ENCODE data around the gene ASIC2.

Gene ASIC2

DNA sequence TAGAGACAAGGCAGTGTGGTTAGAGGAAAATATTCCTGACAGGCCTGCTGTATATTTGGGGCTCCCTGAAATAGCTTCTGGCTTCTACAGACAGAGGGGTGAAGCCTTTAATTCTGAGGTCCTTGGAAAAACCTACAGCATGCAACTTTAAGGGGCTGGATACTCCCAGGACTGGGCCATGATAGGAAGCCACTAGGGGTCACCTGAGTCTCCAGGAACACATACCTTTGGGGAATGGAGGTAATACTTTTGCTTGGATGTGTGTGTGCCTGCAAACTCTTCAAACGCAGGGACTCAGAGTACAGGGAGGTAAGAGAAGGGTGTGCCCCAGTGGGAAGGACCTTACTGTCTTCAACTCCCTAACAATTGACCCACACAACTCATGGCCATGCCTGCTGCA is 4.1 kb downstream of the ASIC2 start:
- no peak for DNase-seq (ENCODE audit: low read depth in 2 of 3, low spot score in 2 of 3)

DNA sequence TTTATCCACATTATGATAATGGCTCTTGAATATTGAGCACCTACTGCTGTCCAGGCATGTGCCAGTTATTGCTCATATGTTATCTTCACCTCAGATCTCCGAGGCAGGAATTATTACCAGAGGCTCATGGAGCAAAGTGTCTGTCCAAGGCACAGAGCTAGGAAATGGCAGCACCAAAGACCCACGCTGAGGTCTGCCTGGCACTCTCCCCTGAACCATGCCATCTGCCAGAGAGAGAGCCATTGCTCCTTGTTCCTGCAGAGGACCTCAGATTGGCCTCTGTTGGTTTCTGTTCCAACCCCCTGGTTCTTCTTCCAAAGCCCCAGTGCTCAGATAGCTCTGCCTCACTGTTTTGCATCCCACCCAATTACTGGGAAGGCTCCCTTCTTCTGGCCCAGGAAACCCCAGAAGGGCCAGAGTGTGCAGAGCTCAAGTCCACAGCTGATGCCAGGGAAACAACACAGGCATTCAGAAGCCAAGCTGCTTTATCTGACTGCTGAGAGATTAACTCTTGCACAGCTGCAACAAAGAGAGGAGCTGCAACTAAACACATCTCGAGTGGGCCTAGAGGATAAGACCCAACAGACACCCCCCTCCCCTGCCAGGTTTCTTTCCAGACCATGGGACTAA is 5.9 kb downstream of the ASIC2 start:
- no peak for DNase-seq (ENCODE audit: low read depth in 2 of 3, low spot score in 2 of 3)

DNA sequence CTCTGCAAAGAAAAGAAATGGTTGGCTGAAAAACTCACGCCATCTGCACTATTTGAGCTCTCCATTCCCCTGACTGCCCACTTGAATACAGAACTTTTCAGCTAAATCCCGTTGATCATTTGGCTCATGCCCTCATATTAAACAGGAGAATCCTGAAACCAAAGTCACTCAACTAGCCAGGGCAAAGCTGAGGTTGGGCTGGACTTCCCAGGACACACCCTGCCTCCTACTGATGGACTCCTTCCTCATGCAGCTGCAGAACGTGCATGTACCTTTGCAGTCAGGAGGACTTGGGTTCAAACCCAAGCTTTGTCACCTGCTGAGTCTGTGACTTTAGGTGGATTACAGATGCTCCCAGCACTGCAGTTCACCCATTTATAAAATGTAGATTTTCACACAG is 7.7 kb downstream of the ASIC2 start:
- no peak for DNase-seq (ENCODE audit: low read depth in 2 of 3, low spot score in 2 of 3)

DNA sequence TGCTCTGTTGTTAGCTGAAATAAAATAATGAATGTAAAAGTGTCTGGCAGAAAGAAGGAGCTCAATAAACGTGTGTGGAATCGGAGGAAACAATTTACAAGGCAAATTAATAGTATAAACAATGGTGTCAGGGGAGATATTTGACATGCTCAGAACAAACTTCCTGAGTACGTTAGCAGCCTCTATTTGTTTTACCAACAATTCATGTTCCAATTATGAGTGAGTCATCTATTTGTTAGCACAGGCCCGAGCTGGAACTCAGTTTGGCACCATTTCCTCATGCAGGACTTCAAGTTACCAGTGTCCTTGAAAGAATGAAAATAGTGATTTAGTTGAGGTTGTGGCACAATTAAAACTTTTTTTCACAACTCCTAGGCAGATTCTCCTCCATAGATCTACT is 9.1 kb downstream of the ASIC2 start:
- DNase-seq (ENCODE audit: low read depth in 2 of 3, low spot score in 2 of 3), result no peak

DNA sequence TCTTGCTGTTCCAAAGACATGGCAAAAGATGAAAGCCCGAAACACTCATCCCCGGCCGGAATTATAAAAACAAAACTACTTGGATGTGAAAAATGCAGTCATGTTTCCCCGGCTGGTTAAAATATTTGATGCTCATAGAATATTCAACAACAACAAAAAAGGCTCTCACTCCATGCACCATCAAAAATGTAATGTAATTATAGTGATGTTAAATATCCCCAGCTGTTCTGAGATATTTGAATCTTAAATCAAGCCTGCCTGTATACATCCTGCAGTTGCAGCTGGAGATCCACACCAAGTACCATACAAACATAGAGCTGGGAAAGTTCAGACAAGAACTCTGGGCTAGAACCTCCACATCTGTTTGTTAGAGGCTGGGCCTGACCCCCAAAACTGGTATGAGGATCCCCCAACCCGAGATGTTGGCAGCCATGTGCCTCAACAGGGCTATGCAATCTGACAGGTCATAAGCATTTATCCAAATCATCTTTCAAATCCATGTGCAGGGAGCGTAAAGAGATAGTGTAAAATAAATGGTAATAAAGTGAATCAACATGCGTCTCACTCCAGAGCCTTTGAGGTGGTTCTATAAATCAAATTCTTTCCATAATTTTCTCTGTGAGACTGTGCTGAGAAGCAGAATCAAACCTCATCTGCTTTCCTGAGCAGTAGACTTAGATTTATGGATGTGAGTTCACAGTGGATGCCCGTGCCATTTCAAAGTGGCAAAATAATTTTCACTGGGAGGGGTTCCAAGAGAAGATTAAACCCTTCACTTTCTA is 12.7 kb downstream of the ASIC2 start:
- no peak for DNase-seq (ENCODE audit: low read depth in 2 of 3, low spot score in 2 of 3)

DNA sequence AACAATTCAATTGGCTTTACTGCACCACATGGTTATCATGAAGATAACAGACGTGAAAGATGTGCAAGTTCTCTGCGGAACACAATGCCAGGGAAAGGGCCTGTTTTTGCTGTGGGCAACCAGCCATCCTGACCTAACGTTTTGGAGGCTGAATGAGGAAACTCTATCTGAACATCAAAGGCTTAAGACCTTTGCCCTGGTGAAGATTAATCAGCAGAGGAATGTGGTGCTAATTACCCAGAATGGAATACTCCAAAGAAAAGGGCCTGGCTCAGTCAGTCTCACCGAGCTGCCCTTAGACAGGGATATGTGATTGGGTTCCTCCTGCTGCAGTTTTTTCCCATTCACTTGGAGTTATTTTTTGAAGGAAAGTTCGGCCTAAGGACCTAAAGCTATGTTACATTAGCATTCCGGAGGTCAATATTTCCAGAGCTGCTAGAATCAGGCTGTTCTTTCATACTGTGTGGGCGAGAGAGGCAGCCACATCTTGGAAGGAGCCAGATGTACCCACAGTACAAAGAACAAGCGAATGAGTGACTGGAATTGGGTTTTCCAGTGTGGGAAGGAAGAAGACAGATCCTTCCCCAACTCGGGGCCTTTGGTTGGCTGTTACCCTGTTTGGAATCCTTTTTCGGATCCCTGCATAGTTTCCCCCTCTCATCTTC is 15.5 kb downstream of the ASIC2 start:
- no peak for DNase-seq (ENCODE audit: low read depth in 2 of 3, low spot score in 2 of 3)

DNA sequence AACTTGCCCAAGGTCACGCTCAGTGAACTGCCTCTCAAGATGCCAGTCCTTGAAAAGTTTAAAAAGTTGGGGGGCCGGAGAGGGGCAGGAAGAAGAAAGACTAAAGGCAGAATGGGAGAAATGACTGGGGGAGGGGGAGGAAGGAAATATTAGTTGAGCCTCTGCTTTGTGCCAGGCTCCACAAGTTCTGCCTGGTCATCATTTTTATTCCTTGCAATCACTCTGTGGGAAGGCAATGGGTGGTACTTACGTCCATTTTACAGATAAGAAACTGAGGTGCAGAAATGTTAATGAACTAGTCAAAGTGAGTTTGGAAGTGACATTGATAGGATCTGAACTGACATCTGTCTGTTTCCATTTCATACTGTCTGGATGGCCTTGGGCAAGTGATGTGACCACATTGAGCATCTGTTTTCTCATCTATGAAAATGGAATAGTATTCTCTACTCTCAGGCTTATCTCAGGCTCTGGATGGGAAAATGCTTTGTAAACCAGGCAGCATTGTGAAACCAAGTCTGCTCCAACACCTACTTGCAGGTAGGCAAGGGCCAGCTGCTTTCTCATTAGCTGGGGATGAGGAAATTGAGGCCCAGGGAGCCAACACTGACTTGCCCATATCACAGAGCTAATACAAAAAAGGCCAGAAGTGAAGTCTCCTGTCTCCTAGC is 19.2 kb downstream of the ASIC2 start:
- no peak for DNase-seq (ENCODE audit: low read depth in 2 of 3, low spot score in 2 of 3)

DNA sequence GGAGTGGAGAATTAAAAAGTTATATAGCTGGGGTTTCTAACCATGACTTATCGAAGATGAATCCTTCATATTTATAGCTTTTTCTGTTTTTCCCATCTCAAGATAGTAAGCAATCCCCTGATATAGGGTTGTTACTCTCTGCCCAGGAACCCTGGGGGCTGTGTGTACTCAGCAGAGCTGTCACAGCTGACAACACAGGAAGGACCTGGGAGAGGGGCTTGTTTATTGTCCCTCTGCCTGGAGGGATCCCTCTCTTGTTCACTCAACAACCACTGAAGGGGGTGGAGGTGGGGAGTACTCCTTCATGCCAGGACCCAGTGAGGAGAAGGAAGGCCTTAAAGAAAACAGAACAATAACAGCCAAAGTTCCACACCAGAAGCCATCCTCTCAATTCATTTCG is 19.8 kb downstream of the ASIC2 start:
- no peak for DNase-seq (ENCODE audit: low read depth in 2 of 3, low spot score in 2 of 3)

DNA sequence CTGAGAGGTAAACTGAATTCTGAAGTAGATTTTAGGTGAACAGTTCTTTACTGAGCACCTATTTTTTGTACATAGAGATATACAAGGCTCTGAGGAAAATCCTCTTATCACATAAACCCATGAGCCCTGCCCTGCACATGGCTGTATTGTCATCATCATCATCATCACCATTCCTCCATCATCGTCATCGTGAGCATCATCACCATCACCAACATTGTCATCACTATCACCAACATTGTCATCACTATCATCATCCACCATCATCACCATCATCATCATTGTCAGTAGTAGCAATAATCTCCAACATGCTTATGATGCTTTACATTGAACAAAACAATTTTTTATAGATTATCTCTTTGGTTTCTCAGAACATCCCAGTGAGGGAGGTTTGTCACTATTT is 20.7 kb downstream of the ASIC2 start:
- DNase-seq (ENCODE audit: low read depth in 2 of 3, low spot score in 2 of 3), result no peak

DNA sequence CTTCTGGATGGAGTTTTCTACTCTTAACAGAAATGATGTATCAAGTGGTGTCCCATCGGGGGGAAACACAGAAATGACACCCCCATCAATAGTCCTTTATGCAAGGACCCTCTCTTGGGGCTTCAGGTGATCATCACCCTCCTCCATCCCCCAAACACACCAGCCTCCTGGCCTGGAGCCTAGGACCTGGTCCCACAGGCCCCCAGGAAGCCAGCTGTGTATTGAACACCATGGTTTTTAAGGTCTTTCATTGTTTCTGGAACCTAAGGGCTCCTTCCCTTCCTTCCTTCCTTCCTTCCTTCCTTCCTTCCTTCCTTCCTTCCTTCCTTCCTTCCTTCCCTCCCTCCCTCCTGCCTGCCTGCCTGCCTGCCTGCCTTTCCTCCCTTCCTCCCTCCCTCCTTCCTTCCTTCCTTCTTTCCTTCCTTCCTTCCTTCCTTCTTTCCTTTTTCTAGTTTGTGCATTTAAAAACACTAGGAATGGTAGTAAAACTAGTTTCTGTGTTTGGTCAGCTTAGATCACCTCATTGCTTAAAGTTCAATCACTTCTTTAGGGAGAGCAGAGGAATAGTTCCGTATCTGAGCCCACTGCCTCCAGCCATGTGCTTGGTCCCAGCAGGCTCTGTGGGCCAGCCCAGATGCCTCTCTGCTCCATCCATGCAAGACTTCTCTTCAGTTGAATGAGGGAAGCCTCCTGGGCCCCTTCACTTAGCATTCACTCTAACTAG is 23.6 kb downstream of the ASIC2 start:
- no peak for DNase-seq (ENCODE audit: low read depth in 2 of 3, low spot score in 2 of 3)

DNA sequence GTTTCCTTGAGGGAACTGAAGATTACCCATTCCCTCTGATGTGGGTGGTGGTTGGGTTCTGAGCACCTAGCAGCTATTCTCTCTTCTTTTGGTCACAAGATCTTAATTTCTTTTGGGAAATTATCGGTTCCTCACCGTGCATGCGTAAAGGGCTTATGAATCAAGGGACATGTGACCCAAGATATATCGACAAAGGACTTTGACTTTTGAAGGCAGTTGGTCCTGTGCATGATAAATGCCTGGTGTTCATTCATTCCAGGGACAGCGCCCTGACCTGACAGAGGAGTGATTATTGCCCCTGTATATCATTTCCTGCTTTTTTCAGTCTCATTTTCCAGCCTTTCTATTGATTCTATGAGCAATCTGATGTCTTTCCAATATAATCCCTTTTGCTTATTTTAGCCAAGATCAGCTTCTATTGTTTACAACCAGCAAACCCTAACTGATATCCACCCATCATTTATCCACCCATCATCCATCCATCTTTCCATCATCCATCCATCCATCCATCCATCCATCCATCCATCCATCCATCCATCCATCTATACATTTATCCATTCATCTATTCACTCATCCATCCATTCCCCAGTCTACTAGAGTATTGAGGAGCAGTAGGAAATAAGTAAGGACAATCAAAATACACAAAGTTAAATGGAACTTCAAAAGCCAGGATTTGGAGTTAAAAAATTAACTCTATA is 25.1 kb downstream of the ASIC2 start:
- DNase-seq (ENCODE audit: low read depth in 2 of 3, low spot score in 2 of 3), result no peak

DNA sequence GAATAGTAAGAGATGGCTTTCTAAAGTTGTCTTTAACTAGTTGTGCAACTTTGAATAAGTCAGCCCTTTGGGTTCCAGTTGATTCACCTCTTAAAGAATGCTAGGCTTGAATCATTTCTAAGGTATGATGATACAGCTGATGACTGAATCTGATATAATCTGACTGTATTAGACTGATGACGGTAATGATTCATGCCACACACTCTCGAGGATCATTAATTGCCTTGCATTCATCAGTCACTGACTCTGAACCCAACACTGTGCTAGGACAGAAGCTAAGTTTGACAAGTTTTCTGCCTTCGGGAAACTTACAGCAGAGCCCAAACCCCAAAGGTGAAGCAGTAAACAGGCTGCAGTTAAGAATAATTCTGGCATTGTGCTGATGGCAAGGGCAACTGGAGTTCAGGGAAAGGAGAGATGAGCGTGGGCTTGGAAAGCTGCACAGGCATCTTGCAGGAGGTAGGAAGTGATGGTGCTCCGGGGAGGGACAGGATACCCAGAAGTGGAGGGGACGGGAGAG is 25.8 kb downstream of the ASIC2 start:
- DNase-seq (ENCODE audit: low read depth in 2 of 3, low spot score in 2 of 3), result no peak

DNA sequence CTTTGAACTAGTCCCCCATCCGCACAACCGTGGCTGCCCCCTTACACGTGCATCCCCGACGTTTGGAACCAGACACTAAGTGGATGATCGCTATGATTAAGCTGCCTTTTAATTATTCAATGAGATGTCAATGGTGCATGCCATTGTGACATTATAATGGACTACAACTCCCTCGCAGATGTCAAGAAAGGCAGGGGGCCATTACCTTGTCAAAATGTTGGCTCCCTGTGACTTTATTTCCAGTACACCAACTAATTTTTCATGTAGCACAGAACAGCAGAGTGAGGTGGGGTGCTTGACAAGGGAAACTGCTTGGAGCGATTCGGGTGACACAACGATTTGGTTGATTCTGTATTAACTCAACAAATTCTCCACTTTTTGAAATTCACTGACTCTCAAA is 26.5 kb downstream of the ASIC2 start:
- DNase-seq (ENCODE audit: low read depth in 2 of 3, low spot score in 2 of 3), result no peak

DNA sequence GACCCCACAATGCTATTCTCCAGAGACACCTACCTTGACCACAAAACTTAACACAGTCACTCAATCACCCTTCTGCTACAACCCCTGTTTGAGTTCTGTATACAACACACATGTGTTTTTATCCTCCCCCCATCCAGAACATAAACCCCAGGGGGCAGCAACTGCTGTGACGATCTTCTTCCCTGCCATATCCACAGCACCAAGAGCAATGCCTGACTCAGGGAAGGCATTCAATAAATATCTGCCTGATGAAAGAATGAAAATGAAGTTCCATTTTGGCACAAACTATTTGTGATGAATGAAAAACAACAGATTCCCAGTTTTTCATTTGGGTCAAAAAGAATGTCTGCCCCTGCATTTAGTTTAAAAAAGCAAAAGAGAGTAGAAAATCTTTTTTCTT is 27.0 kb downstream of the ASIC2 start:
- no peak for DNase-seq (ENCODE audit: low read depth in 2 of 3, low spot score in 2 of 3)

DNA sequence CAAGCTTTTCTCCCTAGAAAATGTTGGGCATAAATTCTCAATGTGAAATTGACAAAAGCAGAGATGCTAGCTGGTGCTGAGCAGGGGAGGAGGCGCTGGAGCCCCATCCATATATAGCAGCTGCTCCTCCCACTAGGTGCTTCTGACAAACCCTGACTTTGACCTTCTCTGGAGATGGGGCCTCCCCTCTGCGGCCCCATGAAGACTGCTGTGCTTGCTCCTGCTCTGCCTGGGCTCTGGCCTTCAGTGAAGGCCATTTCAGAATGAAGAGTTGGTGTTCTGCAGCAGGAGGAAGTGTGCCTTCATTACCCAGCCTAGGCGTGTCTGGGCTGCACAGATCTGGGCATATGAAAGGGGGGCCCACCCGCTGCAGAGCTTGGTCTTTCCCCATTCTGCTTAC is 29.7 kb downstream of the ASIC2 start:
- no peak for DNase-seq (ENCODE audit: low read depth in 2 of 3, low spot score in 2 of 3)

DNA sequence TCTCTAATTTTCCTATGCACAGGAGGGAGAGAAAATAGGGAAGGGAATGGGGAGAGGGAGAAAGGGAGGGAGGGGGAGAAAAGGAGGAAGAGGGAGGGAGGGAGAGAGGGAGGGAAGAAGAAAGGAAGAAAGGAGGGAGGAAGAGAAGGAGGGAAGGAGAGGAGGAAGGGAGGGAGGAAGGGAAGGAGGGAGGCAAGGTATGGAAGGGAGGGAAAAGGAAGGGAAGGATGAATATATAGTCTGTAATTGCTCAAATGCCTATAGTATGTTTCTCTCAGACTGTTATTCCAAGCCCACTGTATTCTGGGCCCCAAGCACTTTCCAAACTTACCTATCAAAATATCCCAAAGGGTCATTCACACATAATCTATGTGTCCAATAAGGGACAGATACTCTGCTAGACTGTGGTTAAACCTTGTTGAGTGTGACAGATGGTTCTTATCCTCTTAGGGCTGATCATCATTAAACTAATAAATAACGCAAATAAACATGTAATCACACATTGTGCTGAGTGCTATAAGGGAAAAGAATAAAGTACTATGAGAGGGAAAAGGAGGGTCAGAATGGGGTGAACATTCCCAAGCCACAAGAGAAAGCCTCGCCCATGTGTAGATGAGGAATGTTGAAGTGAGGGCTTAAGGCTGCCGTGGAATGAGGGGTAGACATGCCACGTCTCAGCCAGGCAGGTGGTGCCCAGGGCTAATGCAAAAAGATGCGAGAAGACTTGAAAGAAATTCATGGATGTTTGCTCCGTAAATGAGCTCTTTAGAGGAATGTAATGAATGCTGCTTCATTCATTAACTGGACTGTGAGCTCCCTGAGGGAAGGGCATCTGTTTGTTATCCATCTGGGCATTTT is 30.6 kb downstream of the ASIC2 start:
- no peak for DNase-seq (ENCODE audit: low read depth in 2 of 3, low spot score in 2 of 3)

DNA sequence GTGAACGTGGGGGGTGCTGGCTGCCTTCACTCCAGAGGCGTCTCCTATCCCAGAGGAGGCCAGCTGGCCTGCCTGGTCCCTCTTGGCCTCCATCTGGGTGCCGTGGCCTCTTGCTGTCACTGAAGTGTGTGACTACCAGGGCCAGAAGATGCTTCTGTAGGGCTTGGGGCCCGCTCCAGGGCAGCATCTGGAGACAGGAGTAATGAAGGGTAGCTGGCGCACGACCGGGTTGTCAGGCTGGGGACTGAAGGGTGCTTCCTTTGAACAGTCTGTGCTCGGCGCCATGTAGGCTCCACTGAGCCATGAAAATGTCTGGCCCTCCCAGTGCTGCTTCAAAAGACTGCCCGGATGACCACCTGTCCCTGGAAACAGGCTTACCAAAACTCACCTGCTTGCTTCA is 31.3 kb downstream of the ASIC2 start:
- no peak for DNase-seq (ENCODE audit: low read depth in 2 of 3, low spot score in 2 of 3)

DNA sequence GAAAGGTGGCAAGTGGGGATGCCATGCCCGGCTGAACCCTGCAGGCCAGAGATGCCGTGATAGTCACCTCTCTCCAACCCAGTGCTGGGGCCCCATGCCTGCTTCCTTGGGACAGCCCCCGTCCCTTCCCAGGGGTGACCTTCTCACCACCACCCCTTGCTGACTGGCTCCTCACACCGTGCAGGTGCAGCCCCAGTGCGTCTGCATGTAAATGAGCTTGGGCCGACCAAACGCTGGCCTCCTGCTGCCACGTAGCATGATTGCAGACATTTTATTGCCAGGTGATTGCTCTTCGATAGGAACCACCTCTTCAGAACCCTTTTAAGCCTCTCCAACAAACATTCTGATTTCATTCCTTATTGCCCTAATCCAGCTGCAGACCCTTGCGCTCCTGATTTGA is 32.5 kb downstream of the ASIC2 start:
- DNase-seq (ENCODE audit: low read depth in 2 of 3, low spot score in 2 of 3), result no peak

DNA sequence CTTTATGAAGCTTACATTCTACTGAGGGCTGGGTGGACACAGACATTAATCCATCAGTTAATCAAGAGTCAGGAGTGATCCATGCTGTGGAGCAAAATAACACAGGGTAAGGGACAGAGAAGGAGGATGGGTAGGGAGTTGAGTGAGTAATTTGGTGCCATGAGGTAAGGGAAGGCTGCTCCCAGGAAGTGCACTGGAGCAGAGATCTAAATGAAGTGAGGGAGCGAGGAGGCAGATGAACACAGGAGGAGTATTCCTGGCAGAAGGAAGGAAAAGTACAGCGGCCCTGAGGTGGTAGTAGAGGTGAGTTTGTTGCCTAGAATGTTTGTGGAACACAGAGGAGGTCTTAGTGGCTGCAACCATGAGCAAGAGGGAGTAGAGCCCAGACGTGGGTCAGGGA is 34.8 kb downstream of the ASIC2 start:
- no peak for DNase-seq (ENCODE audit: low read depth in 2 of 3, low spot score in 2 of 3)

DNA sequence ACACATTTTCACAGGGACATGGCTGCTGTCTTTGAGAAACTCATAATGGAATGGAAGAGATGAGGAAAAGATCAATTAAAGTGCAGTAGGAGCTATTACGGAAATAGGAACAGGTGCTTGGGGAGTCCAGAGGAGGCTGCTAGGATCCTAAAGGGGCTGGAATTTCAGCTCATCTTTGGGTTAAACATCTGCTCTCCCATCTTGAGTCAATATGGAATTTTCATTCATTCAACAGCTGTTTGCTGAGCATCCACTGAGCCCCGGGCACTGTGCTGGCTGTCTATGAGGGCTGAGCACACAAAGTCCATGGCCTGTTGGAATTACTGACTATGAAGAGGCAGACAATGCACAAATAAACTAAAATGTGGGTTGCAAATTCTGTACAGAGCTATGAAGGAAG is 47.9 kb downstream of the ASIC2 start:
- no peak for DNase-seq (ENCODE audit: low read depth in 2 of 3, low spot score in 2 of 3)
